HTR-8/SVneo (cell line): ENCODE measurements around the gene MYO7A.

Experiments used
- DNase-seq: peaks from one replicate; pipeline ENCODE4 v3.0.0; 2011; ENCODE audit warnings: low spot score, mixed read lengths; ENCODE audit not compliant: insufficient read length
- FAIRE-seq: peaks from 2 replicates; lab custom pipeline; 2011; peaks lifted over from hg19 to GRCh38; lab: Jason Lieb, UNC

Gene MYO7A

DNA sequence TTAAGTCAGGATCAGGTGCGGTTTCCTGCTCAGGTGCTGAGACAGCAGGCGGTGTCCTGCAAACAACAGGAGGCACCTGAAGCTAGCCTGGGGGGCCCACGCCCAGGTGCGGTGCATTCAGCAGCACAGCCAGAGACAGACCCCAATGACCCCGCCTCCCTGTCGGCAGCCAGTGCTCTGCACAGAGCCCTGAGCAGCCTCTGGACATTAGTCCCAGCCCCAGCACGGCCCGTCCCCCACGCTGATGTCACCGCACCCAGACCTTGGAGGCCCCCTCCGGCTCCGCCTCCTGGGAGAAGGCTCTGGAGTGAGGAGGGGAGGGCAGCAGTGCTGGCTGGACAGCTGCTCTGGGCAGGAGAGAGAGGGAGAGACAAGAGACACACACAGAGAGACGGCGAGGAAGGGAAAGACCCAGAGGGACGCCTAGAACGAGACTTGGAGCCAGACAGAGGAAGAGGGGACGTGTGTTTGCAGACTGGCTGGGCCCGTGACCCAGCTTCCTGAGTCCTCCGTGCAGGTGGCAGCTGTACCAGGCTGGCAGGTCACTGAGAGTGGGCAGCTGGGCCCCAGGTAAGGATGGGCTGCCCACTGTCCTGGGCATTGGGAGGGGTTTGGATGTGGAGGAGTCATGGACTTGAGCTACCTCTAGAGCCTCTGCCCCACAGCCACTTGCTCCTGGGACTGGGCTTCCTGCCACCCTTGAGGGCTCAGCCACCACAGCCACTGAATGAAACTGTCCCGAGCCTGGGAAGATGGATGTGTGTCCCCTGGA, at the start of gene MYO7A:
TSS of gene MYO7A (plus strand) at position 327 of the 772 bp plus-strand sequence. CDS start 2,389 bp downstream, outside the sequence.
- FAIRE-seq, result peak; percentile 89

DNA sequence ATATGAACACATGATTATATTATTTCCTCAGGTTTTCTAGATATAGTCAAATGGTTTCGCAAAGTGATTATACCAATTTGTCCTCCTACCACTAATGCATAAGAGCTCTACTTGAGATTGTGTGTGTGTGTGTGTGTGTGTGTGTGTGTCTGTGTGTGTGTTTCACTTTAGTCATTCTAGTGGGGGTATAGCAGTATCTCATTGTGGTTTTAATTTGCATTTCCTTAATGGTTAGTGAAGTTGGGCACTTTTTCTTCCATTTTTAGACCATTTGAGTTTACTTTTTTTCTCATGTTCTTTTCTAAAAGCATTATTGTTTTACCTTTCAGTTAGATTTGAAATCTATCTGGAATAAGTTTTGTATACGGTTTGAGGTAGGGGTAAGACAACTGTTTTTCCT, 48.4 kb upstream of the MYO7A start:
- DNase-seq (no peak), FAIRE-seq (no peak)

More for the DNA sequence above, at the start of gene MYO7A:
- peak; percentile 52 for DNase-seq

- no peak for FAIRE-seq
- DNase-seq, result no peak
Measured at GRCh38 chr11:77080643-77081210, 47.3 kb upstream of the MYO7A start.

DNA sequence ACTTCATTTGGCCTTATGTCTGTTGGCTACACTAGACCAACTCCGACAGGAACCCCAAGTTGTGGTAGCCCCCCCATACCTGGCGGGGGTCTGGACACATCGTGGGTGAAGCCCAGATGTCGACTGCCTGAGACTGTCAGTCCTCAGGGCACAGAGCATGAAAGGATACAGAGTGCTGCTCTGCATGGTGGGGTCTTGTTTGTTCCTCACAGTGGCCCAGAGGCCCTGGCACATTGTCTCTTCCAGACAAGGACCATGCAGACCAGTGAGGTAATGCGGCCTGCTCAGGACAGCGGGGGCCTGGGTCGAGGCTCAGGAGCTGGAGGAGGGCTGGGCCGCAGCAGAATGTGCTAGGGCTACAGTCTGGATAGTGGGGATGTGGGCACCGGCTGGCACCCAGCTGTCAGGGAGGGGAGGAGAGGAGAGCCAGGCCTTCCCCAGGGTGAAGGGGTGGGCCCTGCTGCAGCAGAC, 46.6 kb upstream of the MYO7A start:
- FAIRE-seq (no peak), DNase-seq (no peak)

DNA sequence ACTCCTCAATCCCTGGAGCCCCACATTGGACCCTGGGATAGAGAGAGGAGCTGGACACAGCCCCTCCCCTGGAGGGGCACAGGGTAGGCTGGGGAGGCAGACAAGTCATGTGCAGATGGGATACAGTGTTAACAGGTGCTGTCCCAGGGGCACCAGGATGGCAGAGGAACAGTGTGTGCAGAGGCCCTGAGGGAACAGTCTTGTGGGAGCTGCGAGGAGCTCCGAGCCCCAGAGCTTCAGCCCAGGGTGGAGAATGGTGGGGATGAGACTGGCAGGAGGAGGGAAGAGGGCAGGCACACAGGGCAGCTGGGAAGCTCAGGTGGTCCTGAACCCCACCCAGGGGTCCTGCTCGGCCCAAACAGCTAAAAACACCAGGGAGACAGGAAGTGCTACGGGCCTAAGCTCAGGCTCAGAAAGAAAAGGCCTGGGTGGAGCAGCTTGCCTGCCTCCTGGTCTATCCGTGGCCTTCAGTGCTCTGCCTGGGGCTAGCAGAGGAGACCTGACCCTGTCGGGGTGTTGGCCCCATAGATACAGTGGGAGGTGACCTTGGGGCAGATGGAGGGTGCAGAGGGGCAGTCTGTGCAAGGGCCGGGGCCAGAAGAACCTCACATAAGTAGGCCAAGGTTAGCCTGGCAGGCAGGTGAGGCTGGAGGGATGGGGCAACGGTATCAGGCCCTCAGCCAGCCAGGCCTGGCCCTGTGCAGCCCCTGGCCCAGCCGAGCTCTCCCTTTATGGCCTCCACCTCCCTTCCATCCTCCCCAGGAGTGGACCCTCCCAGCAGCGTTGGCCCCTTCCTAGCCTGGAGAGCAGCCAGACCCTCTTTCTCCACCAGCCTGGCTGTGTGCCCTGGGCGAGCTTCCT, 45.8 kb upstream of the MYO7A start:
- FAIRE-seq, result no peak
- DNase-seq, result no peak

DNA sequence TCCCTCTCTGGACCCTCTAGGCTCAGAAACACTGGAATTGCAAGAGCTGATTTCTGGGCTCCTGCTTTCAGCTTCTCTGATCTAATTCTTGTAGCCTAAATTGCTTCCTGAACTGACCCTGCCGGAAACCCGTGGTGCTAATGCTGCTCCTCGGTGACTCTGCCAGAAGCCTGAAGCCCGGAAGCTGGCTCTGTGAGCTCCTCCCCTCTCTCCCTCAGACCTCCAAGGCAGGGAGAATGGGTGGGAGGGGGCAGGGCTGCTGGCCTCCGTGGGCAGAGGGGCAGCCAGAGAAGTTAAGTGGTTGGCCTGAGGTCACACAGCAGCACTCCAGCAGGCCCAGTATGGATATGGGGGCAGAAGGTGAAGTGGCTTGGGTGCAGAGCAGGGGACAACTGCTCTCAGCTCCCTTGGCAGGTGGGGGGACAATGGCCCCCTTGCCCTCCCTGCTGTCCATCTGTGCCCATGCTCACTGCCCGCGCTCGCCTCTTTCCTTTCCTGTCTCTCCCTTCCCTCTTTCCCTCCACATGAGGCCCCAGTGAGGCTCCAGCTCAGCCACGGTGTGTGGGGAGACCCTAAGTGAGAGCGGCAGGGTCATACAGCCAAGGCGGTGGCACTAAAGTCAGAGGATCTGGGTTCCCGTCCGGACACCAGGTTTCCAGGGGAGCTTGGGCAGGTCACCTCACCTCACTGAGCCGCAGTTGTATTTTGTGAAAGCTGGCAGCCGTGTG, 45.0 kb upstream of the MYO7A start:
- DNase-seq (no peak), FAIRE-seq (no peak)

GRCh38 chr11:77083566-77084245, 44.3 kb upstream of the MYO7A start:
- DNase-seq (no peak), FAIRE-seq (no peak)

DNA sequence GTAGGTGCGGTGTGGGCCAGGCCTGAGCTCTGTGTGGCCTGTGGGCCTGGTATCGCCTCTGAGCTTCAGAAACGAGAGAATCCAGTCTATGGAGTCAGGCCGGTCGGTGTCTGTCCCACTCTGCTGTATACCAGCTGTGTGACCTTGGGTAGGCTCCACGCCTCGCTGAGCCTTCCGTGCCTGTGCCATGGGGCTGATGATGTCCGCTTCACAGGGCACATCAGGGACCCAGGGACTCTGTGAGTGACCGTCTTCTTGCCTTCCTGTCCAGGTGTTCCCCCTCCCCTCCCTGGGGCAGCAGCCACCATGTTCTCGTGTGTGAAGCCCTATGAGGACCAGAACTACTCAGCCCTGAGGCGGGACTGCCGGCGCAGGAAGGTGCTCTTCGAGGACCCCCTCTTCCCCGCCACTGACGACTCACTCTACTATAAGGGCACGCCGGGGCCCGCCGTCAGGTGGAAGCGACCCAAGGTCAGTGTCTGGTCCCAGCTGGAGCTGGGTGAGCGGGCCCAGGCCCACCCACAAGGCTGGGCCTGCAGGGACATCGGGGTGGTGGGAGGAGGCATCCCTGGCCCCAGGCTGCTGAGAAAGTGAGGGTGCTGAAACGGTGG, 43.4 kb upstream of the MYO7A start:
- DNase-seq, result no peak
- no peak for FAIRE-seq

DNA sequence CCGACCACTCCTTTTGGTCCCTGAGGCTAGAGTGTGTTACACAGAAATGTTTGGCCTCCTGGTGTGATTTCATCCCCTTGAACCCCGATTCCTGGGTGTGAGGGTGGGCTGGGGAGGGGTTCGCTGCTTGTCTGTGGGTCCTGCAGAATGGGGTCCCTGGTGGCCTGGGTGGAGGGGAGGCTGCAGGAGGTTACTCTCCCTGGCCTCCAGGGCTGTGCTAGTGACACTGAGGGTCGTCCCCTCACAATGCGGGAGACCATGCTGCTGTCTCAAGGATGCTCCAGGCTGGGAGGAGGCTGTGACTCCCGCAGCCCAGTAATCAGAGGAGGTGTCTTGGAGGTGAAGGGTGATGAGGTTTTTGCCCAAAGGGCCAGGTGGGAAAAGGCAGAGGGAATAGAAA, 42.4 kb upstream of the MYO7A start:
- FAIRE-seq (no peak), DNase-seq (no peak)

- FAIRE-seq (no peak), DNase-seq (no peak)
Measured at GRCh38 chr11:77086521-77087472, 41.2 kb upstream of the MYO7A start.

DNA sequence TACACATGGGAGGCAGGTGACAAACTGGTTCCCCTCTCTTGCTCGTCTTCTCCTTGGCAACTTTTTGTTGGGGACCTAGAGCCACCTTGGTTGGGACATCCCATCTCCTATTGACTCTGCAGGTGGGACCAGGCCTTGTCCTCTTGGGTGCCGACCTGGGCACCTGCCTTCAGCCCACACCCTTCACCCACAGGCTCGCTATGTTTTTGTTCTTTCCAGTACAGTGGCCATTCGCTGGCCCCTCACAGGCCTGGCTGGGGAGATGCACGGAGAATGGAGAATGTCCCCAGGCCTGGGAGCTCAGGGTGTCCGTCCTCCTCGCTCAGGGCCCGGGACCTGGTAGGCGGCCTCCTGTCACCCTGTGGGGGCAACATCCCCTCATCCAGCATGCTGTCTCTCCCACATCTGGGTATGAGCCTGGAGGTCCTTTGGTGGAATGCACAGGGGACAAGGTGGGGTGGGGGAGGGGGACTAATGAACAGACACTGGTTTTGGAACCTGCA, 40.3 kb upstream of the MYO7A start:
- DNase-seq, result no peak
- no peak for FAIRE-seq

DNA sequence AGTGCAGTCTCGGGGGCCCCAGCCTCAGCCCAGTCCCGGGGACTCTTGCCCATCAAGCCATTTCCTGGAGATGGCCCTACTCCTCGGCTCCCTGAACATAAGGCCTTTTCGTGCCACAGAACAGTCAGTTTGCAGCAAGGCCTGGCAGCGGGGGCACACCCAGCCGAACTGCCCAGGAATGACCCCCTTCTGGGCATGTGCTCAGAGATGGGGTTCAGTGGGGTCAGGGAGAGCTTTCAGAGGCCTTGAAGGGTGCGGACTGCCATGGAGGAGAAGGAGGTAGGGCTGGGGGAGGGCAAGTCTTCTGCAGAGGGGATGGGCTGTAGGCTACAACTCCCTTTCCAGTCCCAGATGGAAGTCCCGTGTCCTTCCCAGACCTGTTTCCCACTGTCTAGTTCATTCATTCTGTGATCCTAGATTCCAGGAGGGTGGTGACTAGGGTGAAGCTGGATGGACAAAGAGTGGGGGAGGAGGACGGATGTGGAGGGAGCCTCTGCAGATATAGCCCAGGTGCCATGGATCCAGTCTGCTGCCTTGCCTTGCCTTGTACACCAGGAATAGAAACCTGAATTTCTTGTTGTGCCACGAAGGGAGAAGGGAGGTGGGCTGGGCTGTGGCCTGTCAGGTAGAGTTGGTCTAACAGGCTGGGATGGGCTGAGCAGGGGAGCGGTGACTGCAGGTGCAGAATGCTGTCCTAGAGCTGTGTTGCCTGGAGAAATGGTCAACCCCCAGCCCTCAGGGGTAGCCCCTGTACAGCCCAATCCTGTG, 39.6 kb upstream of the MYO7A start:
- FAIRE-seq, result no peak

GRCh38 chr11:77089004-77089545, 39.0 kb upstream of the MYO7A start:
- DNase-seq (no peak), FAIRE-seq (no peak)

More for the DNA sequence above, 39.6 kb upstream of the MYO7A start:
- no peak for DNase-seq

DNA sequence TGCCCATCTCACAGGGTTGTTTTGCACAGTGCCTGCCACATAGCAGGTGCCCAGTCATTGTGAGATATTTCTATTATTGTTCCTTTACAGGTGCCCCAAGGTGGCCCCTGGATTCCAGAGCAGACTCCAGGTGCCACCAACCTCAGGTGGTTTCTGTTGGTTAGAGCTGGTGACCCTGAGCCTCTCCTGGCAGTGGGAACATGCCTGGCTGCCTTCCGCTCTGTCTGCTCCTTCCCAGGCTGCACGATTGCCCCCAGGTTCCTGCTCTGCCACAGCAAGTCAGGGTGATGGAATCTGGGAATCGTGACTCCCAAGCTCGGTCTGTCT, 38.0 kb upstream of the MYO7A start:
- DNase-seq (no peak), FAIRE-seq (no peak)

DNA sequence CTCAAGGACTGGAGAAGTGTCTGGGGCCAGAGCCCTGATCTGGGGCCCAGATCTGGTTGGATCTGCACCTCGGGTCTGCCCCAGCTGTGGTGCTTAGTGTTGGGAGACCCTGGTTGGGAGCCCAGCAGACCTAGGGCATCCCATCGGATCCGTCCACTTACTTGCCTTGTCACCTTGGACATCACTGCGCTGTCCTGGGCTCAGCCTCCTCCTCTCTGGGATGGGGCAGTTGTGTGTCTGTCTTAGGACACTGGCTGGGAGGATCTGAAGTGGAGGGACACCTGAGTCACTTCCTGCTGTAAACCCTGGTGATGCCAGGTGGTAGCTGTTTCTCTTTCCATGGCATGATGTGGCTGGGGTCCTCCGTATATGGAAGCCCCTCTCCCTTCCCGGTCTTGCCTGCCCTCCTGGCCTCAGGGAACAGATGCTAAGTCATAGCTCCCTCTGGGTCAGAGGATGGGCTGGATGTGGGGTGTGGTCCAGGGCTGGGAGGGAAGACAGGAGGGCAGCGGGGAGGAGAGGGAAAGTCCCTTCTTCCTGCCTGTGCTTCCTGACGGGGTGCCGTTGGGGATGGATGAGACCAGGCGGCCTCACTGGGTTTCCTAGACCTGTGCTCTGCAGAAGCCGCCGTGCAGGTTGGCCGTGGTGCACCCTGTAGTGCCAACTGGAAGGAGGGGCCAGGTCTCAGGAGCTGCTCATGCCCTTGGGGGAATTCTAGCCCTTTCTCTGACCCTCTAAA, 37.5 kb upstream of the MYO7A start:
- no peak for FAIRE-seq

GRCh38 chr11:77091146-77091940, 36.7 kb upstream of the MYO7A start:
- FAIRE-seq, result peak; percentile 95
- DNase-seq, result peak; percentile 89

More for the DNA sequence above, 37.5 kb upstream of the MYO7A start:
- DNase-seq, result no peak
